Naive B cell (primary cell): ENCODE results near the gene KCNH1. TPM values are rescaled to one million over a fixed set of nuclear protein-coding genes. Genes with fewer than 3 reads are reported as not detected.

Experiments used
- ATAC-seq, 2 donors: fragments of 150-1000 bp; cut with Tn5 transposase; 2 replicates each; pipeline ENCODE4 v1.10.0; 2021; ENCODE audit warnings: low read depth in 2 of 2, mild to moderate bottlenecking in 2 of 2, moderate library complexity in 2 of 2
- DNase-seq: peaks from one replicate; pipeline ENCODE4 v3.0.0; 2022
- H3K27ac Mint-ChIP-seq, 6 donors: one replicate each; pipeline ENCODE4 v1.8.0; 2020 to 2022; ENCODE audit warnings: mild to moderate bottlenecking in 6 of 6, mixed read lengths in 6 of 6, moderate library complexity in 5 of 6, inconsistent platforms in 2 of 6
- H3K27me3 Mint-ChIP-seq, 3 donors: one replicate each; pipeline ENCODE4 v1.8.0; 2021 to 2022; ENCODE audit warnings: mixed read lengths in 3 of 3, mild to moderate bottlenecking in 1 of 3
- H3K36me3 Mint-ChIP-seq, 2 donors: one replicate each; pipeline ENCODE4 v1.8.0; 2020 to 2022; ENCODE audit warnings: mixed read lengths in 2 of 2, inconsistent platforms in 1 of 2, mild to moderate bottlenecking in 1 of 2
- H3K4me1 Mint-ChIP-seq, 3 donors: one replicate each; pipeline ENCODE4 v1.8.0; 2020 to 2022; ENCODE audit warnings: mixed read lengths in 3 of 3, inconsistent platforms in 1 of 3, mild to moderate bottlenecking in 1 of 3, moderate library complexity in 1 of 3
- H3K4me3 Mint-ChIP-seq, 8 donors: one replicate each; pipeline ENCODE4 v1.8.0; 2020 to 2022; ENCODE audit warnings: mild to moderate bottlenecking in 8 of 8, mixed read lengths in 8 of 8, moderate library complexity in 8 of 8, inconsistent platforms in 2 of 8
- H3K9me3 Mint-ChIP-seq, 7 donors: one replicate each; pipeline ENCODE4 v1.8.0; 2020 to 2022; ENCODE audit warnings: mixed read lengths in 7 of 7, mild to moderate bottlenecking in 5 of 7, inconsistent platforms in 2 of 7, moderate library complexity in 1 of 7
- polyA plus RNA-seq, 6 donors: library from polyadenylated mRNA; unstranded; fragments of 300-500 nt; fragmentation: Illumina TruSeq; gene quantifications; one replicate each; pipeline ENCODE4 v1.2.3, GENCODE V29; 2021; ENCODE audit warnings: low read depth in 6 of 6

KCNH1 gene
- polyA plus RNA-seq, 6 donors from 2014 or later: not detected

DNA sequence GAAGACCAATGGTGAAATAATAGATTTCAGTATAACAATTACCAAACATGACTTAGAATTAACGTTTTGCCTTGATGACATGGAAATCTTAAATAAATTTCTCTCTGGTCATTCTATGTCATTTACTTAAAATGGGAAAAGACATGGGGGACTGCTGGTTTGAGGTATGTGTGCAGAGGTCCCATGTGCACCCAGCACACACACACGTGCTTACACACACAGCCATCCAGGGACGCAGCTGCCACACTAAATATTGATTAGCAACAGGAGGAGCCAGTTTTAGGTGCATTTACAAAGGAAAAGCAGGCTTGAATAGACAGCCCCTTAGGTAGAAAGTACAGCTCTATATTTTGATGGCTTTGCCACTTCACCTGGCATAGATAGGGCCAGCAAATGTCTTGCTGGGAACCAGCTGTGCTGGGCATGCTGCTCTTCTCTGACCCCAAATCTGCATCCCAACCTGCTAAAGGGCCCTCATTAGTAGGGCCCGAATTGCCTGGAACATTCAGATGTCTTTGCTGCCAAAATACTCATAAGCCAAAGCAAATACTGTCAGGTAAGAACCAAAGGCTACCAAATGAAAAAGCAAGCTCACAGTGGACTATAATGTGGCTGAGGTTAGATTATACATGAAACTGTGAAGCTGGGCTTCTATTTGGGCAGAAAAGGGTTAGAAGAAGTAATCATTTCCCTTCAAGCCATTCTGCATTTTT is 405.4 kb downstream of the KCNH1 start:
- Mint-ChIP-seq H3K36me3 (no peaks in the 10 kb centered on the region), H3K27ac (no peak overlapping the region), H3K4me3 (no peak overlapping the region), H3K4me1 (no peaks in the 10 kb centered on the region), H3K9me3 (no peaks in the 10 kb centered on the region), H3K27me3 (peaks cover 0 to 13% (median 5%) of the 10 kb centered on the region in 3 donors)
- DNase-seq: no peak
- no peak for ATAC-seq

- H3K27ac Mint-ChIP-seq: no peak overlapping the region
- H3K36me3 Mint-ChIP-seq: no peaks in the 10 kb centered on the region
- peaks cover 0 to 13% (median 5%) of the 10 kb centered on the region in 3 donors for H3K27me3 Mint-ChIP-seq
- no peak overlapping the region for H3K4me3 Mint-ChIP-seq
- DNase-seq (no peak), ATAC-seq (no peak)
- no peaks in the 10 kb centered on the region for H3K4me1 Mint-ChIP-seq
- no peaks in the 10 kb centered on the region for H3K9me3 Mint-ChIP-seq
Measured at GRCh38 chr1:210727709-210728108, 406.2 kb downstream of the KCNH1 start.

- no peaks in the 10 kb centered on the region for H3K9me3 Mint-ChIP-seq
- H3K4me3 Mint-ChIP-seq: no peak overlapping the region
- ATAC-seq (no peak), DNase-seq (peak; percentile 3)
- H3K36me3 Mint-ChIP-seq: no peaks in the 10 kb centered on the region
- H3K27ac Mint-ChIP-seq: no peak overlapping the region
- H3K27me3 Mint-ChIP-seq: peaks cover 0 to 17% (median 5%) of the 10 kb centered on the region in 3 donors
- no peaks in the 10 kb centered on the region for H3K4me1 Mint-ChIP-seq
Measured at GRCh38 chr1:210726621-210727020, 407.3 kb downstream of the KCNH1 start.

DNA sequence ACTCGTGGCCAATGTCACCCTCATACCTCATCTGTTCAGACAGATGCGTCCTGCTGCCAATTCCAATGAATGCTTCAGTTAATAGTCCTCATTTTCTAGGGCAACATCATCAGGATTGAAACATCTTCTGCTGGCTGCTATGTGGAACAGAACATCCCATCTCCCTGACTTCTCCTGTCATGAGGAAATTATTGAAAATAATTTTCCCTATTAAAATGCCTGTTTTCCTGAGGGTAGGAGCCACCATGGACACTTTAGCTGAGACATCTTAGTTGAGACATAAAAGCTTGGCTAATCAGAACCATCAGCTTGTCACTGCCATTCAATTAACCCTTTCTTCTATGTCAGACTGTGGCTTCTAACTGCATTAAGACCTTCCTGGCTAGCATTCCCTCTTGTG is 409.2 kb downstream of the KCNH1 start:
- Mint-ChIP-seq H3K27me3 (peaks cover 0 to 17% (median 0%) of the 10 kb centered on the region in 3 donors), H3K4me1 (no peaks in the 10 kb centered on the region), H3K9me3 (no peaks in the 10 kb centered on the region), H3K27ac (no peak overlapping the region), H3K36me3 (no peaks in the 10 kb centered on the region), H3K4me3 (no peak overlapping the region)
- DNase-seq (no peak), ATAC-seq (no peak)

GRCh38 chr1:210723646-210724045 is 410.3 kb downstream of the KCNH1 start:
- Mint-ChIP-seq H3K27ac (no peak overlapping the region), H3K4me3 (no peak overlapping the region), H3K9me3 (no peaks in the 10 kb centered on the region), H3K27me3 (peaks cover 0 to 17% (median 0%) of the 10 kb centered on the region in 3 donors), H3K36me3 (no peaks in the 10 kb centered on the region), H3K4me1 (no peaks in the 10 kb centered on the region)
- DNase-seq: no peak
- ATAC-seq: no peak

GRCh38 chr1:210722410-210723081 is 411.4 kb downstream of the KCNH1 start:
- no peak for ATAC-seq
- Mint-ChIP-seq H3K4me3 (no peak overlapping the region), H3K4me1 (no peaks in the 10 kb centered on the region), H3K9me3 (no peaks in the 10 kb centered on the region), H3K27me3 (peaks cover 0 to 17% (median 0%) of the 10 kb centered on the region in 3 donors), H3K27ac (no peak overlapping the region), H3K36me3 (no peaks in the 10 kb centered on the region)
- no peak for DNase-seq

DNA sequence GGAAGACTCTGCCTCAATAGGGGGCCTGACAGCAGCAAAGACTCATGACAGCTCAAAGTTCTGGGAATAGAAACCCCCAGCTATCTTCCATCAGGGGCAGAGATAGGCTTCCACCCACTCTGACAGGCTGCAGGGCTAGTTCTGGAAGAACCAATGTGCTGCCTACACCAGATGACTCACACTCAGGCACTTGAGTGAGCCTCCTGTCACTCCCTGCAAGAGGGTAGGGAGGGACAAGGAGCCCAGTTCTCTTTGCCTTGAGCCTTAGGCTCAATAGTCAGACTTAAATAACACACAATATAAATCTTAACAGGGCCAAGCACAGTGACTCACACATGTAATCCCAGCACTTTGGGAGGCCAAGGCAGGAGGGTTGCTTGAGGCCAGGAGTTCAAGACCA is 418.9 kb downstream of the KCNH1 start:
- Mint-ChIP-seq H3K9me3 (no peaks in the 10 kb centered on the region), H3K4me3 (no peak overlapping the region), H3K27ac (no peak overlapping the region), H3K27me3 (no peaks in the 10 kb centered on the region), H3K36me3 (no peaks in the 10 kb centered on the region), H3K4me1 (no peaks in the 10 kb centered on the region)
- ATAC-seq: no peak
- no peak for DNase-seq

GRCh38 chr1:210711825-210712612 is 421.9 kb downstream of the KCNH1 start:
- Mint-ChIP-seq H3K36me3 (no peaks in the 10 kb centered on the region), H3K9me3 (no peaks in the 10 kb centered on the region), H3K4me3 (no peak overlapping the region), H3K4me1 (no peaks in the 10 kb centered on the region), H3K27me3 (no peaks in the 10 kb centered on the region), H3K27ac (no peak overlapping the region)
- DNase-seq (no peak), ATAC-seq (no peak)

GRCh38 chr1:210709701-210710100 is 424.2 kb downstream of the KCNH1 start:
- no peak for ATAC-seq
- Mint-ChIP-seq H3K4me1 (no peaks in the 10 kb centered on the region), H3K4me3 (no peak overlapping the region), H3K27ac (no peak overlapping the region), H3K9me3 (no peaks in the 10 kb centered on the region), H3K36me3 (no peaks in the 10 kb centered on the region), H3K27me3 (no peaks in the 10 kb centered on the region)
- DNase-seq: no peak

DNA sequence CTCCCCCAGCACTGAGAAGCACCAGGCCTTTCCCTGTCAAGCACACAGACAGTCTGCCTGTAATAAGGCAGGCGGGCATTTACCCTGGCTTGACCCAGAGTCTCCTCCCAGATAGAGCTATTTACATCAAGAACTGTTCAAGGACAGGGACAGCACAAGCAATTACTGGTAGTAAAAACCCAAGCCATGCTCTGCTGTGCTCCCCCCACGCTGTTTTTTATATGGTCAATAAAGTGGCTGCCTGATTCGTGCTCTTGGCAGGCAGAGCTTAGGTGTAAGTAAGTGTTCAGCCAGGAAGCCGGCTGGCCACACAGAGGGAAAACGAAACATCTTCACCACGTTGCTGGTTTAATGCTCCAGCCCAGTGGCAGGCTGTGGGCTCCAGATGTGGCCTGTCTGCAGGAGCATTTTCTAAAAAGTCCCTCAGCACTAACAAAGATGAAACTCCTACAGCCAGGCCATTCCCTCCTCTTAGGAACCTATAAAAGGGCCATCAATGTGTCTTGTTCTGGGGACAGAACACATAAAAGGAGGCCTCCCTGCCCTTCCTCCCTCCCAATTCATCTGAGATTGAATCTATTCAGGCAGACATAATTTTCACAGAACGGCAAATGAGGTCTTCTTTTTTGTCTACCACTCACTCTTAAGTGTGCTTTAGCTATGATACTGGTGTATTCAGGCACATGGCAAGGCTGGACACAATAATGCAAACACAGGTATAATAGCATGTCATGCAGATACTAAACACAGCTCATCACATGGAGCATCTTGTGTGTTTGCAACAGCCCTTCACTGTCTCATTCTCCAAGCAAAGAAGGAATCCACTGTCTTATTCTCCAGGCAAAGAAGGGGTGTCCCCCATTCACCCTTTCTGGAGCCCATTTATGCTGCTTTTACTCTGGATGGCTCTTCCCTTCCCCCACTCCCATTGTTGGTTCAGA is 426.4 kb downstream of the KCNH1 start:
- Mint-ChIP-seq H3K4me3 (no peak overlapping the region), H3K27me3 (no peaks in the 10 kb centered on the region), H3K27ac (no peak overlapping the region), H3K4me1 (no peaks in the 10 kb centered on the region), H3K9me3 (no peaks in the 10 kb centered on the region), H3K36me3 (no peaks in the 10 kb centered on the region)
- no peak for DNase-seq
- ATAC-seq: no peak

- H3K27me3 Mint-ChIP-seq: no peaks in the 10 kb centered on the region
- H3K9me3 Mint-ChIP-seq: no peaks in the 10 kb centered on the region
- DNase-seq (no peak), ATAC-seq (no peak)
- H3K36me3 Mint-ChIP-seq: no peaks in the 10 kb centered on the region
- no peak overlapping the region for H3K4me3 Mint-ChIP-seq
- no peaks in the 10 kb centered on the region for H3K4me1 Mint-ChIP-seq
- H3K27ac Mint-ChIP-seq: no peak overlapping the region
Measured at GRCh38 chr1:210706246-210706645, 427.7 kb downstream of the KCNH1 start.

- H3K36me3 Mint-ChIP-seq: no peaks in the 10 kb centered on the region
- no peaks in the 10 kb centered on the region for H3K27me3 Mint-ChIP-seq
- no peak overlapping the region for H3K27ac Mint-ChIP-seq
- DNase-seq (no peak), ATAC-seq (no peak)
- no peaks in the 10 kb centered on the region for H3K9me3 Mint-ChIP-seq
- no peak overlapping the region for H3K4me3 Mint-ChIP-seq
- H3K4me1 Mint-ChIP-seq: no peaks in the 10 kb centered on the region
Measured at GRCh38 chr1:210705086-210705485, 428.9 kb downstream of the KCNH1 start.

DNA sequence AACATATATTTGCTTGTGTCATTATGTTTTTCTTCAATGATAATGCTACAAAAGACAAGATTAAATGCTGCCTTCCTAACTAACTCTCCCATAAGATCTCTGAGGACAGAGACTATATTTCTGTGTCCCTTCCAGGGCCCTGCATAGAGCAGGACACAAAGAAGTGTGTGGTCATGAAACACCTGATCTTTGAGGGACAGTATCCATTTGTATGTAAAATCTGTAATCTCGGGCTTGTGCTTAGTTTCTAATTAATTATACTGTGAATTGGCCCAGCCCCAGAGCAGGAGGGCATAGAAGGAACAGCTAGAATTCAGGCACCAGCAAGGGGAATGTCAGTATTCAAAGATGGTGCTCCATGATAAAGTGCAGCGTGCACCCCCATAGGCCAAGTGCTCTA is 430.4 kb downstream of the KCNH1 start:
- ATAC-seq (no peak), DNase-seq (no peak)
- H3K9me3 Mint-ChIP-seq: no peaks in the 10 kb centered on the region
- H3K27me3 Mint-ChIP-seq: no peaks in the 10 kb centered on the region
- no peaks in the 10 kb centered on the region for H3K4me1 Mint-ChIP-seq
- peak overlapping the region in 1 of 6 donors; percentile 5 for H3K27ac Mint-ChIP-seq
- no peaks in the 10 kb centered on the region for H3K36me3 Mint-ChIP-seq
- no peak overlapping the region for H3K4me3 Mint-ChIP-seq
